CD4-positive, alpha-beta T cell treated with Interleukin-12 subunit alpha and Interleukin-12 subunit beta, for 1 hour (primary cell): ENCODE measurements around the gene TMC6.
A peak's percentile ranks its signal among the peaks of the same experiment; 100 is the strongest.
"Not testable (repeated sequence)": the region's sequence is repeated elsewhere in the genome, so short reads cannot be mapped to it uniquely, and the experiment has no call there.

Source experiments
- DNase-seq: peaks from one replicate; pipeline ENCODE4 v3.0.0-alpha.2; 2020

The TMC6 gene

DNA sequence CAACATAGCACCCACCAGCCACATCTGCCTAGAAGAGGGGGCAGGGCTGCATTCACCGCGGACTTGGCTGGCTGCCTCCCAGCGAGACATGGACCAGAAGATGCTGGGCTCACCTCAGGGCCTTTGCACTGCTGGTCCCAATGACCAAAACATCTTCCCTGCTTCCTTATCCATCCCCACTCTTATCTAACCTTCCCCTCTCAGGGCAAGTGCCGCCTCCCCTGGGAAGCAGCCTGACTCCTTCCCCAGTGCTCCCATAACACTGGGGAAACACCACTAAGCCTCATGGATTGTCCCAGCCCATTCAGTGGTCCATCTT lies 5.7 kb downstream of the TMC6 start:
- peak; percentile 41 for DNase-seq

DNA sequence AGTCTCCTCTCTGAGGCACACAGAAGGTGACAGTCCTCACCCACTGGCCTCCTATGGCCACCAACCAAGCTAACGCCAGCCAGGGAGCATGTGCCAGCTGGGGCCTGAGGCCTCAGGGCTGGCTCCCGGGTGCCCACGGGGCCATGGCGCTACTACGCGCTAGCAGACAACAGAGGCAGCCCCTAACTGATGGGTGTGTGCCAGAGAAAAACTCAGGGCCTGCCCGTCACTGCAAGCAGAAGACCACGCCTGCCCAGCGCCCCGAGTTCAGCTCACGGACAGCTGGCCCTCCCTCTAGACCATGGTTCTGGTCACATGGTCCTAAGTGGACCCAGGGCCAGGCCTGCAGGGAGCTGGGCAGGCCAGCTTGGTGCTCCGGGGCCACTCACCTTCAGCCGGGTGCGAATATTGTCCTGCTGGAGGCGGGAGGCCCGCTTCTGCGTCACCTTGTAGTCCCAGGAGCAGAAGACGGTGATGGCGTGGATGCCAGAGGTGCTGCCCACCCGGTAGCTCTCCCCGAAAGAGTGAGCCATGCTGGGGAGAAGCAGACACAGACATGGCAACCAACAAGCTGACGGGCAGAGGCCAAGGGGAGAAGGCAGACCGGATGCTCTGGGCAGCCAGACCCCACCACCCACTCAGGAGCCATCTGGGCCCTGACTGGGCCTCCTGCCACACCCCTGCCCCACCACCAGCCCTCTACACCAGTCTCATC lies 6.2 kb downstream of the TMC6 start:
- DNase-seq: peak; percentile 26

DNA sequence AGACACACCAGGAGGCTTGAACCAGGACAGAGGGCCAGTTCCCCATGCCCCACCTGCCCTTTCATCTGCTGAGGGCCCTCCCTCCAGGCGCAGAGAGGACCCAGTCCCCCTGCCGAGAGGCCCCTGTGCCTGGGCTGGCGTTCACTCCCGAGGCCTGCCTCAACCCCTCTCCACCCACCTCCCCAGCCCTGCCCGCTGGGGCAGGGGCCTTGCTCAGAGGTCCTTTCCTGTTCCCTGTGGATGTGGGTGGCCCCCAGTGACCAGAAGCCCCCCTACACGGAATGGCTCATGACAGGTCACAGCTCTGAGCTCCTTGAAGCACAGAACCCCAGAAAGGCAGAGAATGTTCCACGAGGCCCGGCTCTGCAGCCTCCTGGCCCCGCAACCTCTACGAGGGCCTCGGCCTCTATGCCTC lies 6.7 kb downstream of the TMC6 start:
- DNase-seq: peak; percentile 17

DNA sequence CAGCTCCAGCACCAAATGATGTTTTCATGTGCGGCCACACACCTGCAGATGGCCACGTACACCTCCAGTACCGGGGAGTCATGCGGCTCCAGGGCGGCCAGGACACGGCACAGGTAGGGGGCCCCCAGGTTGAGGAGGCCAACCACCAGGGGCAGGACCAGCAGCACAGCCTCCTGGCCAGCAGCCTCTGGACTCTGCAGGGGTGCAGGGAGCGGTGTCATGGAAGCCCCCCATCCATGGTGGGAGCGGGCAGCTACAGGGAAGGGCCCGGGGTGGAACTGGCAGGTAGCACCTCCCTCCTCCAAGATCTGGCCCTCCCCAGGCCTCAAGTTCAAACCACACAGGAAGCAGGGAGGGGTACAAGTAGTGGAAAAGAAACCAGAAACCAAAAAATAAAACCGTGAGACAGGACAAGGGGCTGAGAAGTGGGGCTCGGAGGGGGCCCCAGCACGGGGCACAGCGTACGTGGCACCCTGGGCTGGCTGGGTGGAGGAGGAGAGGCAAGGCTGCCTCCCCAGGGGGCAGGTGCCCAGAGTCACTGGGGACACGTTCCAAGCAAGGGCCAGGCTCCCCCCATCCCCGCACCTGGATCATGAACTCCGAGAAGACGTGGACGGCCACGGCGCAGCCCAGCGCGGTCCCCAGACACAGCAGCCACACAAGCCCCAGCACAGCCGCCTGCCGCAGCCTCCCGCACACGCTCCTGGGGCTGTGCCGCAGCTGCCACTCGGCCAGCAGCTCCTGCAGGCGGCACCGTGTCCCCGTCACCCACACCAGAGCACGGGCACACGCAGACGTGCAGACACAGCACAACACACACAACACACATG lies 7.4 kb downstream of the TMC6 start:
- peak; percentile 75 for DNase-seq

DNA sequence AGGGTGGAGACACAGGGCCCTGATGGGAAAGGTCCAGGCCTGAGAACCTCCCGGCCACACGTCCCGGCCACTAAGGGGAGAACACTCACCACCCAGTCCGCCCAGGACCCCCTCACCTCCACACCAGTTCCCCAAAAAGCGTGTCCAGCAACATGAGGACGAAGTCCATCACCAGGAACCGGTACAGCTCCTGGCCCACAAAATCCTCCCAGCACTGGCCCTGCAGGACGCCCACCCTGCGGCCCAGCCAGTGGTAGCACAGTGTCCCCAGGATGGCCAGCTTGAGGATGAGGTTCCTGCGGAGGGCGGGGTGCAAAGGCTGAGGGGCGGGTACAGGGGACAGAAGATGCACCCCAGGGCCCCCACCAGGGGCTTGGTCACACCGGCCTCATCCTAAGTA lies 8.0 kb downstream of the TMC6 start:
- DNase-seq: no peak

DNA sequence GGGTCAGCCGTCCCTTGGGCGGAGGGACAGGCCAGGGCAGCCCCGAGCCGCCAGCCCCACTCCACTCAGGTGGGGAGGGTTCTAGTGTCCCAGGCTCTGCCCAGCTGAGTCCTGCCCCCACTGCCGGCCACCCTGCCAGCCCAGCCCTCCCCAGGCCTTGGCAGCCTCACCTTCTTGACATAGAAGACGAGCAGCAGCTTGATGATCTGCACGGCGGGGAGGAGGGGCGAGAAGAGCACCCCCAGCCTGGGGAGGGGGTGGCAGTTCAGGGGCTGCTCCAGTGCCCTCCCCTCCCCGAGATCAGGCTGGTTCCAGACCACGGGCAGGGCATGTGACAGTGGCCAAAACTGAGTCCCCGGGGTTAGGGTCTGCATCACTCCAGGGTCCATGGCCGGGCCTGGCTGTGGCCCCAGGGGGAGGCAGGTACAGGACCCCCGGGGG lies 9.7 kb downstream of the TMC6 start:
- DNase-seq: no peak

DNA sequence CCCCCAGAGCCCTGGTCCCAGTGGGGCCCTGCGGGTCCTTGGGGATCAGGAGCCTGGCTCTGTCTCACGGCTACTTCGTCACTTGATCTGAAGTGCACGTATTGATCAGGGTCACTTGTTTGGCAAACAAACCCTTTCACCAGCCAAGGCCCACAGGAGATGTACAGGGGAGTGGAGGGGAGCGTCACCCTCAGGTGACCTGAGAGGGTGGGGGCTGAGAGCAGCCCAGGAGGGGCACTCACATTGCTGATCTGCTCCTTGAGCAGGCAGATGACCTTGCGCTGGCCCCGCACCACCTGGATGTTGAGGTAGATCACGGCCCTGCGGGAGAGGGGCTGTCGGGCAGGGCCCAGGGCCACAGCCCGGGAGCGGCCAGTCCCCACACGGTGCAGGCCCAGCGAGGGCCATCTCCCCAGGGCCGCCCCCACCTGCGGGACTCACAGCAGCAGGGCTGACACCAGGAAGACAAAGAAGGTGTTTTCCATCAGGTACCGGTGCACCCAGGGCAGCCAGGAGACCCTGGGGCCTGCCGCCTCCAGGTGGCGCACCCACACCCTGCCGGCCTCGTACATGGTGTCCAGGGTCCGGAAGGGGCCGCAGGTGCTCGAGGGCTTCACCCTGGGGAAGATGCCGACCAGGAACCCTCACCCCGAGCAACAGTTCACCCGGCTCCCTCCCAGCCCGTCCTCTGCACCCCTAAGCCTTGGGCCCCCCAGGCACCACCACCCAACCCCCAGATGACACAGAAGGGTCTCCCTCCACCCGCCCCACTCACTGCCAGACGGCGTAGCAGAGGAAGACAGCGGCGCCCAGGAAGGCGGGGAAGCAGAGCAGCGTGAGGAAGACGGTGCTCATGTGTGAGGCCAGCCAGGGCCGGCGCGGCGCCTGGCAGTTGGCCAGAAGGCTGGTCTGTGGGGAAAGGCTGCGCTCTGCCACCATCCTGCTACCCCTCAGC lies 11.3 kb downstream of the TMC6 start:
- peak; percentile 18 for DNase-seq

DNA sequence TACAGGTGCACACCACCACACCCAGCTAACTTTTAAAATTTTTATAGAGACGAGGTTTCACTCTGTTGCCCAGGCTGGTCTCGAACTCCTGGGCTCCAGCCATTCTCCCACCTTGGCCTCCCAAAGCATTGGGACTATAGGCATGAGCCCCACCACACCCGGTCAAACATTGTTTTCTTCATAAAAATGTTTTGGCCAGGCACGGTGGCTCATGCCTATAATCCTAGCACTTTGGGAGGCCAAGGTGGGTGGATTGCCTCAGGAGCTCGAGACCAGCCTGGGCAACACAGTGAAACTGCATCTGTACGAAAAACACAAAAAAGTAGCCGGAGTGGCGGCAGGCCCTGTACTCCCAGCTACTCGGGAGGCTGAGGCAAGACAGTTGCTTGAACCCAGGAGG lies 12.1 kb downstream of the TMC6 start:
- no peak for DNase-seq

DNA sequence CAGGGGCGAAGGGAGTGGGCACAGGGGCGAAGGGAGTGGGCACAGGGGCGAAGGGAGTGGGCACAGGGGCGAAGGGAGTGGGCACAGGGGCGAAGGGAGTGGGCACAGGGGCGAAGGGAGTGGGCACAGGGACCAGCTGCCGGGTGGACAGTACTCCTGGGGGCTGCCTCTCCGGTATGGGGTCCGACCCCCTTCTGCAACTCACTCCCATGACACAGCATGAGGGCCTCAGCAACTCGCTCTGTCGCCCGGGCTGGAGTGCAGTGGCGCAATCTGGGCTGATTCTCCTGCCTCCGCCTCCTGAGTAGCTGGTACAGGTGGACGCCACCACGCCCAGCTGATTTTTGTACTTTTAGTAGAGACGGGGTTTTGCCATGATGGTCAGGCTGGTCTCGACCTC lies 12.8 kb downstream of the TMC6 start:
- not testable (repeated sequence) for DNase-seq

DNA sequence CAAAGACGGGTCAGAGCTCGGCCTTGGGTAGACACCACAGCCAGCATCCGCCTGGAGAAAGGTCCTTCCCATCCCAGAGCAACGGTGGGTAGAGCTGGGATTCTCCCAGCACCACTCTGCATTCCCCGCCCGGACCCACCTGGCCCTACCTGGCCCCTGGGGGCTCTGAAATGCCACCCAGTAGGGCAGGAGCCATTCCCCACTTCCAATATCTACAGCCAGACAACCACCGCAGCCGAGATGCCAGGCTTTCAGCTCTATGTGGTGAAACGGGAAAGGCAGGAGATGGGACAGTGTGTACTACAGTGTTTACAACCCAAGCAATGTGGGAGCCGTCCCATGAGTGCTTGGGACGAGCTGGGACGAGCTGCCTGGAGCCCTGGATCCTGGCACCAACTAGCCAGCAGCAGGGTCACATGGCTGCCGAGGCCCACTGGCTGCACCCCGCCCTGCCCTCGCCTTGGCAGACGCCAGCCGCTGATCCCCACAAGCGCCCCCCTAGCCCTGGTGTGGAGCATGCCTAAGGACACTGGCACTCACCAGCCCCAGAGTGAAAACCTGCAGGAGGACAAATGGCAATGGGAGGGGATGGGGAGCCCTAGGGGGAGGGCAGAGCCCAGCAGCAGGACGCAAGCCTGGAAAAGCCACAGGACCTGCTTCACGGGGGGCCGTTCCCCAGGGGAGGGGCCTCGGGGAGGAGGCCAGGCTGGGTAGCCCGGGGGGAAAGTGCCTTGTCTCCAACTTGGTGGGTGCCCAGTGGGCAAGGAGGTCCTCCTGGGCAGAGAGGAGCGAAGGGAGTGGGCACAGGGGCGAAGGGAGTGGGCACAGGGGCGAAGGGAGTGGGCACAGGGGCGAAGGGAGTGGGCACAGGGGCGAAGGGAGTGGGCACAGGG lies 13.5 kb downstream of the TMC6 start:
- no peak for DNase-seq

DNA sequence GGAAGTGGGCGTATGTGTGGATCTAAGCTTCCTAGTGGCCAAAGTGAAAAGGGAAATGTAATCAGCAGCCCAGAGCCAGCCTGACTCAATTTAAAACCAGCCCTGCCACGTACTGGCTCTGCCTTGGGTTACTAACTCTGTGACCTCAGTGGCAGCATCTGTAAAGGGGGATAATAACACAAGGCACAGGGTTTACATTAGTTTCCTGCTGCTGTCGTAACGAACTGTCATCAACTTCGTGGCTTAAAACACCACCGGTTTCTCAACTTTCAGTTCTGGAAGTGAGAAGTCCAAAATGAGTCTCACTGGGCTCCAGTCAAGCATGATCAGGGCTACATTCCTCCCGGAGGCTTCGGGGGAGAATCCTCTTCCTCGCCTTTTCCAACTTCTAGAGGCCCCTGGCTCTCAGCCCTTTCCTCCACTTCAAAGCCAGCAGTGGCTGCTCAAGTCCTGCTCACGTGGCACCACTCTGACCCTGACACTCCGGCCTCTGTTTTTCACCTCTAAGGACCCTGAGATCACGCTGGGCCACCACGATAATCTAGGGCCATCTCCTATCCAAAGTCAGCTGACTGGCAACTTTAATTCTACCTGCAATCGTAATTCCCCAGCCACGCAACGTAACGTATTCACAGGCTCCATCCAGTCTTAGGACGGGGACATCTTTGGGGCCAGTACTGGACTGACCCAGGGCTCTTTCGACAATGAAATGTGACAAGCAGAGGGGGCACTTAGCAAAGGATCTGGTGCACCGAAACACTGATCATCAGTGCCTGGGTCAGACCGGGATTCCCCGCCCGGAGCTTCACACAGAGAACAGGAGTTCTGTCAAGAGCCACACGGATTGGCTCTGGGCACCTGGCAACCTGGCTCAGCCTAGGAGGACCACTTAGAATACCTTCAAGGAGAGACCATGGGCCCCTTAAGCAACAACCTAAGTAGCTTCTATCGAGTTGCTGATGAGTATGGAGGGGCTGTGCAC lies 14.5 kb downstream of the TMC6 start:
- DNase-seq: peak; percentile 47

DNA sequence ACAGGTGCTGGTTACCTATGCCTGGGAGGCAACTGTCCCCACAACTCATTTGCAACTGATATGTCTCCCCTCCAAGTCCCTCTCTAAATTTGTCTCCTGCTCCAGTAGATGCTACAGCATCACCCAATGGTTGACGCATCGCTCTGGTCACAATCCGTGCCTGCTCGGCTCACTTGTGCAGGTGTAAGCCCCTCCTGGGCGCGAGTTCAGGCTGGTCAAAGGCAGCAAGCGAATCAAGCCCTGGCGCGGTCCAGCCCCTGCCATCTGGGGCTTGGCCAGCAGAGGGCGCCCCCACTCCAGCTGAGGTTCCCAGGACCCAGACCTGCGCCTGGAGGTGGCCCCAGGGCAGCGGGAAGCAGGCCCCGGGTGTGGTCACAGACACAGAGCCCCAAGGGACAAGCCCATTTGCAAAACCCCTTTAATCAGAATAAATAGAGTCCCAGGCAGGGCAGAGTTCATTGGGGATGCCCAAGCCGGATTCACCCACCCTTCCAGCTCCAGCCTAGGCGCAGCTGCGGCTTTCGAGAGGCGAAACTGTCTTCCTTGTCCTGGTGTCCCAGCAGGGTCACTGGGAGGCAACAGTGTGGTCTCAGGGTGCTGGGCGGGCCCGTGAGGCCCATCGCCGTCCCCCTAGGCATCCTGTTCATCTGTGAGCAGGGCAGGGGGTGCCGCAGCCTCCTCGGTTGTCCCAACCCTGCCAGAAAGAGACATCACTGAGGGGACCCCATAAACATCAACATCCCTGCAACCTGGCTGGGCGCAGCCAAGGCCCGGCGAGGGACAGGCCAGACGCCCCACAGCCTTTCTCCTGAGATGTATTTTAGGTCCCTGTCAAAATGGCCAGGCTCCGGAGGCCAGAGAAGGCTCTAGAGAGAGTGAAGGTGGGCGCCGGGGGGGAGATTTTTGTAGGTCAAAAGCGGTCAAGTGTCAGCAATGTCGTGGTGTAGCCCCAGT lies 15.8 kb downstream of the TMC6 start:
- peak; percentile 78 for DNase-seq

DNA sequence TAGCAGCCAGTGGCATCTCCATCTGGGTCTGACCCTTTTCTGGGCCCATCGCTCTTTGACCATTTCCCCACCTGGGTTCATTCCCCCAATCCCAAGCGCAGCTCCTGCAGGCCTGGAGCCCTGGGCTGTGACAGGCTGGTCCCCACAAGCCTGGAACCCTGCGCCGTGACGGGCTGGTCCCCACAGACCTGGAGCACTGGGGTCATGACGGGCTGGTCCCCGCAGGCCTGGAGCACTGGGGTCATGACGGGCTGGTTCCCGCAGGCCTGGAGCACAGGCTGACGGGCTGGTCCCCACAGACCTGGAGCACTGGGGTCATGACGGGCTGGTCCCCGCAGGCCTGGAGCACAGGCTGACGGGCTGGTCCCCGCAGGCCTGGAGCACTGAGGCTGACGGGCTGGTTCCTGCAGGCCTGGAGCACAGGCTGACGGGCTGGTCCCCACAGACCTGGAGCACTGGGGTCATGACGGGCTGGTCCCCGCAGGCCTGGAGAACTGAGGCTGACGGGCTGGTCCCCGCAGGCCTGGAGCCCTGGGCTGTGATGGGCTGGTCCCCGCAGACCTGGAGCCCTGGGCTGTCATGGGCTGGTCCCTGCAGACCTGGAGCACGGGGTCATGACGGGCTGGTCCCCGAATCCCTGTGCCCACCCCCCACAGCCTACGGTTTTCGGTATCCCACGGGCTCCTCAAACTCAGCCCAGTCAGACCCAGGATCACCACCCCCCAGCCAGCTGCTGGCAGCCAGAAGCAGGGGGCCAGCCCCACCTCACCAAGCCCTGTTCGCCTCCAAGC lies 16.6 kb downstream of the TMC6 start:
- DNase-seq: no peak

DNA sequence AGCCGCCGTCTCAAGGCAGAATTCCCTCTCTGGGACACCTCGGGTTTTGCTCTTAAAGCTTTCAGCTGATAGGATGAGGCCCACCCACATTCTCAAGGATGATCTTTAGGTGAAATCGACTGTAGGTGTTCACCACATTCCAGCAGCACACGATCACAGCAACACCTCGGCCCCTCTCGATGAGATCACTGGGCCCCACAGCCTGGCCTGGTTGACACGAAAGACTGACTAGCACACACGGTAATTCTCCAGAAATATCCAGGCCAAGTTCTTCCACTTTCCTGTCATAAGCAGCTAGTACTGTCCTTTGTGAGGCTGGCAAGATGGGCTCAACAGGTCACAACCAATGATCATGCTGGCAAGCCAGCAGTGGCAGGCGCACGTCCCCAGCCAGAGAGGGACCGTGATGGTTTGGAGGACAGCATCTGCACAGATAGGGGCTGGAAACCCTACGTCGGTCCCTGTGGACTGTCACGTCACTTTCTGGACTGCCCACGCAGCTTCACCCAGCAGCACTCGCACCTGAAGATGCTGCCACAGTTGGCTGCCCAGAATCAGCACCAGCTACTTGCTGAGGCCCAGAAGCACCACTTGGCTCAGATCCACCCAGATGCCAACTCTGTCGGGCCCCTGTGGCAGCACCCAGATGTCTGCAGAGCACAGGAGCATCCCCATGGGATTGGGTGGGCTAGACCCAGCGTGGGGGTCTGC lies 17.4 kb downstream of the TMC6 start:
- no peak for DNase-seq

DNA sequence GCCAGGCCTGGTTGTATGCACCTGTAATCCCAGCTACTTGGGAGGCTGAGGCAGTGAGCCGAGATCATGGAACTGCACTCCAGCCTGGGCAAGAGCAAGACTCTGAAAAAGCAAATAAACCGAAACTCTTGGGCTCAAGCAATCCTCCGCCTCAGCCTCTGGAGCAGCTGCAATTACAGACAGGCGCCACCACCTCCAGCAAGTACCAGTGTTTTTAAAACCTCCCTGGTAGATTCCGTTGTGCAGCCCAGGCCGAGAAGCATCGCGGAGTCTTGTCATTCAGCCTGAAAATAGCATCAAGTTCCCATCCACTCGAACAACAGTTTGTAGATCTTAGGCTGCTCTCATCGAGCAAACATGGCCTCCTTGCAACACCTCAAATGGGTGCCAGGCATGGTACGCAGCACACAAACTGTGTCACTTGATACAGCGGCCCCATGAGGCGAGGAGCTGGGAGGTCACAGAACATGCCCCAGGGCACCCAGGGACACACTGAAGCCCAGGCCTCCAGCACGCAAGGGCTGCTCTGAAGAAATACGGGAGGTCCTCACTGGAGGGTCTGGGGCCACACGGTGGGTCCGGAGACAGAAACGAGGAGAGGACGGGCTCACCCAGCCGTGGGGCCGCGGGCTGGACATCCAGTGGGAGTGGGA lies 18.1 kb downstream of the TMC6 start:
- no peak for DNase-seq

DNA sequence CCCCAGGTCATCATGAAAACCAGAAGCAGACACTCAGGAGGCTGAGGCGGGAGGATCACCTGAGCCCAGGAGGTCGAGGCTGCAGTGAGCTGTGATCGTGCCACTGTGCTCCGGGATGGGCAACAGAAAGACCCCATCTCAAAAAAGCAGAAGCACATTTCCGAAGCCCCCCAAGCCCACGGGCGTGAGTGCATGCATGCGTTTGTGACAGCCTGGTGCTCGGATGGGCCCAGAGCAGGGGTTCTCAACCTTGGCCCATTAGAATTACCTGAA lies 19.1 kb downstream of the TMC6 start:
- no peak for DNase-seq

DNA sequence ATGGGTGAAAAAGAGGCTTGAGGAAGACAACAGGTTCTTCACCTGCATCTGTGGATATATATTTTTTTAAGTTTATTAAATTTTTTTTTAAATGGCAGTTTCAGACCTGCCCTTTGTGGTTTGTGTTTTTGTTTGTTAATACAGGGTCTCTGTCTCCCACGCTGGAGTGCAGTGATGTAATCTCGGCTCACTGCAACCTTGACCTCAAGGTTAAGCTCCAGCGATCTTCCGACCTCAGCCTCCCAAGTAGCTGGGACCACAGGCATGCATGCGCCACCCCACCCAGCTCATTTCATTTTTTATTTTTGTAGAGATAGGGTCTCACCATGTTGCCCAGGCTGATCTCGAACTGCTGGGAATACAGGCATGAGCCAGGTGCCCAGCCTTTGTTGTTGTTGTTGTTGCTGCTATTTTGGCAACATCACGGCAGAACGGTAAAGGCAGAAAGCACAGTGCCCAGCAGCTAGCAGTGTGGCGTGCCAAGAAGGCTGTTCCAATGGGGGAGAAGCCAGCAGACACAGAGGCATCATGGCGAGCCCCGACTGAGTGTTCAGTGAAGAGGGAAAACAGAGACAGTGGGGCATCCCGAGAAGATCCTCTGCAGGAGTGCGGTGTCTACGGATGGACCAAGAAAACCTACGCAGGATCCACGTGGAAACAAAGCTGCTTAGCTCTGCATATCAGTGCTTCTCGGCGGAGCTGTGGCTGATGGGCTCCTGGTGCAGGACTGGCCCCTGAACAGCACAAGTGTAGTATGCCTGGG lies 19.6 kb downstream of the TMC6 start:
- DNase-seq: no peak
